HG03039 (cell line): ENCODE results near the gene PGAM2.

Source experiments
- ATAC-seq: cut with Tn5 transposase; IDR thresholded peaks from one replicate; pipeline ENCODE4 v1.9.1; 2021; ENCODE audit warnings: mild to moderate bottlenecking, moderate library complexity; ENCODE audit not compliant: unreplicated experiment

The PGAM2 gene

DNA sequence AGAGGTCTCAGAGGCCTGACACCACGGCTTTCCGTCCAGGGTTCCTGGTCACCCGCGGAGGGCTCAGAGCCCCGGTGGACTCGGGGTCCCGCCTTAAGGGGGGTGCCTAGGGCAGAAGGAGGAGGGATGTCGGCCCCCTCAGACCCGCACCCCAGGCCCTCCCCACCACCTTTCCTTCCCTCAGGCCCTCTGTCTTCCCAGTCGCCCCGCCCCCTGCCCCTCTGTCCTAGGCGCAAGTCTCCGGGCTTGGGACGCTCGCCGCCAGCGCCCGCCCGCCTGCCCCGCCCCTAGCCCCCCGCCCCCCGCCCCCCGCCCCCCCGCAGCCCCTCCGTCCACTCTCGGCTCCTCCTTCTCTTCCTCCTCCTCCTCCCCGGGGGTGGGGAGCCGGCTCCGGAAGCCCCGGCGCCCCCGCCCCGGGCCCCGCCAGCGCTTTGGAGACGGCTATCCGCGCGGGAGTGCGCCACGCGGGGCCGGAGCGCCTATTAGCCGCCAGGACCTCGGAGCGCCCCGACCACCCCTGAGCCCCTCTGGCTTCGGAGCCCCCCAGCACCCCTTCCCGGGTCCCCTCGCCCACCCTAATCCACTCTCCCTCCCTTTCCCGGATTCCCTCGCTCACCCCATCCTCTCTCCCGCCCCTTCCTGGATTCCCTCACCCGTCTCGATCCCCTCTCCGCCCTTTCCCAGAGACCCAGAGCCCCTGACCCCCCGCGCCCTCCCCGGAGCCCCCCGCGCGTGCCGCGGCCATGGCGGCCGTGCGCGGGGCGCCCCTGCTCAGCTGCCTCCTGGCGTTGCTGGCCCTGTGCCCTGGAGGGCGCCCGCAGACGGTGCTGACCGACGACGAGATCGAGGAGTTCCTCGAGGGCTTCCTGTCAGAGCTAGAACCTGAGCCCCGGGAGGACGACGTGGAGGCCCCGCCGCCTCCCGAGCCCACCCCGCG is 38.8 kb upstream of the PGAM2 start, which contains the start of gene AEBP1:
AEBP1 (plus strand) TSS at position 423 of the 937 bp plus-strand sequence; CDS start at position 744, 321 bp downstream.
- no peak for ATAC-seq

DNA sequence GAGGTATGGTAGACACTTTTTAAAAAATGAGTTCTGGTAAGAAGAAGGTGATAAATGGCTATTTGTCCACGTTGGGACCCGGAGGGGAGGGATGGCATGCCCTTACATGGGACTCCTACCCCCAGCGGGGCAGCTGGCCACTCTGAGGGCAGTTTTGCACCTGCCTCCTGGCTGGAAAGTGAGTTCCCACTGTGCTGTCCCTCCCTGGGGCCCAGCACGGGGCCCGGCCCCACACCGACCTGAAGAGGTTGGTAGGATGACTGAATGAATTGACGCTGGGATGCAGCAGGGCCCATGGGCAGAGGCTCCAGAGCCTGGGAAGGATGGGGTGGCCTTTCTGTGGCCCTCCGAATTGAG is 38.2 kb upstream of the PGAM2 start:
- ATAC-seq: no peak

DNA sequence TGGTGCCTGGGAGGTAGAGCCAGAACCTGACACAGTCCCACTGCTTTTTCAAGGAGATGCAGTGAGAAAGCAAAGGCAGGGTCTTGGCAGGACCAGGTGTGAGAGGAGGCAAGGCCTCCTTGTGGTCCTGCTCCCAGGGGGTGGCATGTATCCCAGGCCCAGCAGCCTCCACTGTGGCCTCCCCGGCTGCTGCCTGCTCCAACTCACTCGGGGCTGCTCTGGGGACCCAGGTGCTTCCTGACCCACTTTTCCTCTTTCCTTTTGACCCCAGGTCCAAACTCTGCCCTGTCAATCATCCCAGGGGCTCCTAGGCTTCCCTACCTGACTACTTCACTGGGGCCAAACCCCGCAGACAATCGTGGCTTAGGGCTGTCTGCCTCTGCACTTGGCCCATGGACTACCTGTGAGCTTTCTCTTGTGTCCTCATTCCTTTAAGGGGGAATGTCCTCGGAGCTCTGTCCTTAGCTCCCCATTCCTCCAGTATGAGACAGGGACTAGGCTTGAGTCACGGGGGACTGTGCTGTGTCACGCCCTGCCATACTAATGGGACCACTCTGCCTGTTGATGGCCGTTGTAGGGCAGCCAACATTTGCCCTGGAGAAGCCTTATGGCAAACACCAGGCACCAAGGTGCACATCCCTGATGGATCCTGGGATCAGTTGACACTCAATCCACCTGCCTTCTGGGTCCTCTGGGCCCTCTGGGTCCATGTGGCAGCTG is 37.6 kb upstream of the PGAM2 start:
- ATAC-seq: no peak

DNA sequence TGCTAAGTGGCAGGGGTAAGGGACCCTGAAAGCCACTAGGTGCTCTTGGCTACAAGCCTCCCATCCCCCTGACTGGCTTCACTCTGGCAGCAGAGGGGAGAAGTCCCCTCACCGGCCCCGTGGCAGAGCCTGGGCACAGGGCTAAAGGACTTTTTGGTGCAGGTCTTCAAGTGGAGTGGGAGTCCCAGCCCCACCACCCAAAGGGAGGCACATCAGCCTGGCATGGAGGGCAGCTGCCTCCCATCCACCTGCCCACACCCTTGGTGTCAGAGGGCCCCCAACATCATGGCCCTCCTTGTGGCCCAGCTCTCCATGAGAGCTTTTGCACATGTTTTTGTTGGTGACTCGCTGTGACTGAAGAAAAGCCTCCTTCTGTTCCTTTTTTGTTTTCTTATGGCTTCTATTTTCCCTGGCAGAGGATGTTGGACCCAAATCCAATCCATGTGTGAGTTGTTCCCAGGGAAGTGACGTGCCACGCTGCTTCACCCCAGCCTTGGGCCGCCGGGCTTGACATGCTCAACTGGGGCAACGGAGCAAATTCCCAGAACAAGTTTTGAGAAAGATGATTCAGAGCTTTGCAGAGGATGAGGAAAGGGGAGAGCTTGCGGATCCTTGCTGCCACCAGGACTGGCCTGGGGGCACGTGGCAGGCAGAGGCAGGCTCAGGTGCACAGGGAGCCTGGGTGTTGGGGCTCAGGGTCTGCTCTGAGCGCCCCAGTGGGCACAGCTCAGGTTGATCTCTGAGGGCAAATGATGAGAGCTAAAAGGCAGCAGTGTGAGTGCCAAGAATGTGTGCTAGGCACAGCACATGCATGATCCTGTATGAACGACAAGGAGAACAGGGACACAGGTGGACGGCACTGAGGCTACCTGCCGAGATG is 36.8 kb upstream of the PGAM2 start:
- no peak for ATAC-seq

DNA sequence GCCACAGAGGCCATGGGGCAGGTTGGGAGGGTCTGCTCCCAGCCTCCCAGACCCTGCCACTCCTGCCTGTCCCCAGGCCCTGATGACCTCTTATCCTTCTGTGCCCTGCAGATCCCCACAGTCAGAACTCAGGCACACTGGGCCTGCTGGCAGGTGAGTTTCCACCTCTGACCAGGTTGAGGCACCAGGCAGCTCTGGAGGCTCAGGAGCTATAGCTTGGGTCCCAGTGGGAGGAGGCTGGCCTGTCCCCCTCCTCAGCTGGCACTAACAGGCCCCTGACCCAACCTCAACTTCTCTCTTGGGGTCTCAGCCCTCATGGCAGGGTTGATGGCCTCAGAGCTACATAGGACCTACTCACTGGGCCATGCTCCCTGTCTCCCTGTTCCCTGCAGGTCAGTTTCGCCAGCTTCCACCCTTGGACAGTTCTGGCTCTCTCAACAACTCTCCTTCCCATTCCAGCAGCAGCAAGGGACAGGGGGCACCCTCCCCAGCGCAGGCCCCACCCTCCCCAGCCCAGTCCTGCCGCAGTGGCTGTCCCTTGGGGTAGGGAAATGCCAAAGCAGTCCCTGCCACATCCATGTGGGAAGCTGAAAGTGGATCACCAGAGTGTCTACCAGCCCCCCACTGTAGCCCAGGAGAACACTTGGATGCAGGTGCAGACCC is 36.1 kb upstream of the PGAM2 start:
- no peak for ATAC-seq

DNA sequence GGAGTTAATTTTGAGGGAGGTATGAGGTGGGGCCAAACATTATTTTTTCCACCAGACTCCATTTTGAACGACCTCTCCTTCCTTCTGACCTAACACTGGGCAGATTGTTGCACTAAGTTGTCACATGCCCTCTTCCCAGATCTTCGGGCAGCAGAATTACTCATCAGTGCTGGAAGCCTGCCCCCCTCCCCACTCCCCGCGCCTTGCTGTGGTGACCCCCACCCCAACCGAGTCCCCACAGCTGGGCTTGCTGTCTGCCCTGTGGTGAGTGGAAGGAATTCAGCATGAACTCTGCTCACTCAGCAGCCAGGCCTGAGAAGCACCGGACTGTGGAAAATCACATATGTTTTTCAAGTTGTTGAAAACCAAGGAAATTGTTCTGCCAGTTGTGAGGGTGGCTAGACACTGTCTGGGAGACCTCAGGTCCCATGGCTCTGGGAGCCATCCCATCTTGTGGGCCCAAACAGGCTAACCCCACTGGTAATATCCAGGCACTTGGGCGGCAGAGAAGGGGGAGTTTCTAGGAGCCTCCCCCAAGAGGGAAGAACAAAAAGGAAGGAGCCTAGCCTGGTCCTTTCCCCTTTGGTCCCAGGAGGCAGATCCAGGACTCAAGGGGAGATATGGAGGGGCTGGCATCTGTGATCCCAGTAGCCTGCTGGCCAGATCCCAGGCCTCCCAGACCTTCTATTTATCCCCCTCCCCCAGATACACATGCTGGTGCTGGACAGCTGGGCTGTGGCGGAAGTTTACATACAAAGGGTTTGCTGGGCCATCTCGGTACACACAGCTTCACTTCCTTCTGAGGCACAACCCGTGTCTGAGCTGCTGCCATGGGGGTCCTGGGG is 35.3 kb upstream of the PGAM2 start:
- no peak for ATAC-seq

DNA sequence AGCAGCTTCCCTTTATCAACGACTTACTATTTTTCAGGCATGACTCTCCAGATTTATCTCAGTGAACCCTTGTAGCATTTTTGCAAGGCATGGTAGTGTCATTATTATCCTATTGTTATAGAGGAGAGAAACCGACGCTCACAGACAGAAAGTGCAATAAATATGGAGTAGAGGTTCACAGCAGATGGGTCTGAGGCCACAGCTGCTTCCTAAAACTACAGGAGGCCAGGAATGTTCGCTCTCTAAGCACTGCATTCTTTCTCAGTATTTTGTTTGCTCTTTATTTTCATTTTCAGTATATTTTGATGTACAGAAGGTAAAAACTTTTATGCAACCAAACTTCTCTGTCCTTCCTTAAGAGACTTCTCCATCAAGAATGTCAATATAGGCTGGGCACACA is 34.3 kb upstream of the PGAM2 start:
- ATAC-seq: no peak

DNA sequence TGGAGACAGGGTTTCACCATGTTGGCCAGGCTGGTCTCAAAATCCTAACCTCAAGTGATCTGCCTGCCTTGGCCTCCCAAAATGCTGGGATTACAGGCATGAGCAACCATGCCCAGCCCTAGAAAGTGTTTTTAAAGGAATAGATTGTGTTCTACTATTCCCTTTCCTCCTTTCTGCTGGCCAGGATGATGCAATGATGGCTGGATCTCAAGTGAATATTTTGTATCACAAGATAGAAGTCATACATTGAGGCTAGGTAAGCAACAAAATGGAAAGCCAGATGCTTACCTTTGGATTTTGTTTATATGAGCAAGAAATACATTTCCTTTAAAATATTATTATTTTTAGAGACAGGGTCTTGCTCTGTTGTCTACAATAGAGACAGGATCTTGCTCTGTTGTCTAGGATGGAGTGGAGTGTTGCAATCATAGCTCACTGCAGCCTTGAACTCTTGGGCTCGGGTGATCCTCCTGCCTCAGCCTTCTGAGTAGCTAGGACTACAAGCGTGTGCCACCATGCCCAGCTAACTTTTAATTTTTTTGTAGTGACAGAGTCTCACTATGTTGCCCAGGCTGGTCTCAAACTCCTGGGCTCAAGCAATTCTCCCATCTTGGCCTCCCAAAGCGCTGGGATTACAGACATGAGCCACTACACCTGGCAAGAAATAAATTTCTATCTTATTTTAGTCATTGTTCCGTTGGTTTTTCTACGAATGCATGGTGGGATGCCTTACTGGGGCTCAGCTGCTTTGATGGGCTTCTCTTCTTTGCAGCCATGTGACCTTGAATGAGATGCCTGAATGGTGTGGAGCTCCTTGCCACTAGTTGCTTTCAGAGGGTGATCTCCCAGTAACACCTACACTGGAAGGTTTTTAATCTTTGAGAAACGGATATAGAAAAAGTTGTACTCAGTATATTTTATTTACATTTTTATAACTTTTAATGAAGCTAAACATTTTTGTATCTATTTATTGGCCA is 33.0 kb upstream of the PGAM2 start:
- no peak for ATAC-seq

DNA sequence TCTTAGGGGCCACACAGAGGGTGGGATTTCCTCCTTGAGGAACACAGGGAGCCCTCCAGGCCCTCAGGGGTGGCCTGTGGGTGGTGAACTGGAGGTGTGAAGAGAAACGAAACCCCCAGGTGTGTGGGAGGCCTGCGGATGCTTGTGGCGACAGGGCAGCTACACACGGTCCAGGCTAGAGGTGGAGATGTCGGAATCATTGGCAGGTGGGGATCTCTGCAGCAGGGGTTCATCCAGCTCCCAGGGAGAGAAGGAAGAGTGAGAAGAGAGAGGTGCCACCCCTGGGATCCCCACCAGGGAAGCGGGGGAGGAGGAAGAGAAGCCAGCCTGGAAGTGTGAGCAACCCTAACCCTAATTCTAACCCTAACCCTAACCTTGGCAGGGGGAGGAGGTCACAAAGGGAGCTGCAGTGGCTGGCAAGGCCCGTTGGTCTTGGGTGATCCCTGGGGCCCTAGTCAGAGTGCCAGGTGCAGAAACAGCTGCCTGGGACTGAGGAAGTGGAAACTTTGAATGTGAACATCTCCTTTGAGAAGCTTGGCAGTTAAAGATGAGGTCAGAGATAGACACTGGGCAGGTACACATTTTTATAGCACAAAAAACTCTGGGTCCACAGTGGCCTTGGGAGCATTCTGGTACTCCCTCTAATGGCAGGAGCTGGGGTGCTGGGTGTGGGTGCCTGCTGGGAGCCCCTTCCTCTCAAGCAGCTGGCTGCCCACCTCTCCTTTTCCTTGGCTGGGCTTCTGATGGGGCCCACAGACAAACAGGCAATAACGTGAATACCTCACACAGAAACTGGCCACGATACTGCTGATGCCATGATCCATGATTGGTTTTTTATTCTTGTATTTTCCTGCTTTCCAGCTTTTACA is 31.9 kb upstream of the PGAM2 start:
- ATAC-seq: no peak

DNA sequence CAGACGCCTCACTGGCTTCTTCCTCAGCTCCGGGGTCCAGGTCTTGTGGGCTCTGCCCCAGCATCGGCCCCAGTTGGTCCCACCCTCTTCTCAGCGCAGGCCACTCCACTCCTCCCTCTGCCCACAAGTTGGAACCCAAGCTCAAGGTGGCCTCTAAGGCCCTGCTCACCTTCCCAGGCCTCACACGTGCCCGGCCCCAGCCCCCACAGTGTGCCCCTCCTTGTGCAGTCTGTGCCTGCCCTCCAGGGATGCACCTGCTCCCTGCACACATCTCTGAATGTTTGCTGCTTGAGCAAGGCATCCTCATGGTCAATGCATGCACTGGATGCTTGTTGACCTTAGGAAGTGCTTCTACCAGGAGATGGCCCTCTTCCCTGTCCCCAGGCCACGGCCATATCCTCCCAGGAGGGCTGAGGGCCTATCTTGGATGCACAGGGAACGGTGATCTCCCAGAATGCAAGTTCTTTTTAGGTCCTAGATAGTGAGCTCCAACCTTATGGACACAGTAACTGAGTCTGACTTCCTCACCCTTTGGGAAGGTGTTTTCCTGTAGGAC is 31.0 kb upstream of the PGAM2 start:
- no peak for ATAC-seq

DNA sequence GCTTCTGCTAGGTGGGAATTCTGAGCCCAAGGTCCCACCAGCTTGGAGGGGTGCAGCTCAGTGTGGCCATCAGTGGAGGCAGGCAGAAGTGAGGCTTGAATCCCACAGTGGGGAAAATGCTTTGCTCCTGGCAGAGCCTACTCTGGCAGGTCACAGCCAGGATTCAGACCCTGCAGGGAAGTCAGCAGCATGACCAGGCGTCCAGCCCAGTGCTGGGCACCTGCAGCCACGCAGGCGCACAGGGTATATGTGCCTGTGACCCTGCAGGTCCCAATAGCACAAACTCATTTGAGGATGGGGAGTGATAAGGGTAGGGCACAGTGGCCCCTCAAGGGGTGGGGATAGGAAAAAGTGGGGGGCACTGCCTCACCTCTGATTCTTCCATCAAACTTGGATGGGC is 30.4 kb upstream of the PGAM2 start:
- no peak for ATAC-seq

DNA sequence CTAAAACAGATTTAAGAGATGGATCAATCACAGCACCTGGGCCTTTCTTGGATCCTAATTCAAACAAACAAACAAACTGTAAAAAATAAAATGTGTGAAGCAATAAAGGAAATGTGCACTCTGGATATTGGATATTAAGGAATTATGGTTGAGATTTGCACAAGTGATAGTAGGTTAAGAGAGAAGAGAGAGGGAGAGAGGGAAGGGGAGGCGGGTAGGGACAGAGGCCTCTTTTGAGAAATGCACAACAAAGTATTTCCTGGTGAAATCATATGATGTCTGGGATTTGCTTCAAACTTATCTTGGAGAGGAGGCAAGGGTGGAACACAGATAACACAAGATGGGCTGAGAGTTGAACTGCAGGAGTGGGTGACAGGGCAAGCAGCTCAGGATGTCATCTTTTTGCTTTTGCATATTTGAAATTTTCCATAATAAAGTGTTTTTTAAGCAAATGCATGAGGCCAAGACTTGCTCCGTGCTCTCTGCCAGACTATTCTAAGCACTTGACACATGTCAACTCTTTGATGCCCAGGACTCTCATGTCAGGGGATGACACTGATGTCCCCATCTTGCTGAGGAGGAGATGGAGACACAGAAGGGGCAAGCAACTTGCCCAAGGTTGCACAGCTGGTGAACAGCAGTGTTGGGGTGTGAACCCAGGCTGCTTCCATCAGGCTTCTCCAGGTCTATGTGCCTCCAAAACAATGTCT is 29.7 kb upstream of the PGAM2 start:
- ATAC-seq: no peak

DNA sequence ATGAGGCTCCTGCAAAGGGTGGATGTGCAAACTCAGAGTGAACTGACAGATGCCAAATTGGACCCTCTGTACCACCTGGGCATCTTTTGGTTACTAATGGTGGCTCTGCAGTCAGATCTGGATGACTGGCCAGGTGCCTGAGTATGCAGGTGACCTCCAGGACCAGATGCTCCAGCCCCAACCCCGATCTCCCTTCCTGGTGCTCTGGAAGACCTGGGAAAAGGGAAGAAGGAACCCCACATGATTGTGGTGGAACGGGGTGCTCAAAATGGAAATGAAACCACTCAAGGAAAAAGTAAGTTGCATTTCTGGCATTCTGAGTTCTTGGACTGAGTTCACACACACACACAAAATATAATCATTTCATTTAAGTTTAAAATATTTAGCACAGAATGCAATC is 29.0 kb upstream of the PGAM2 start:
- ATAC-seq: no peak

DNA sequence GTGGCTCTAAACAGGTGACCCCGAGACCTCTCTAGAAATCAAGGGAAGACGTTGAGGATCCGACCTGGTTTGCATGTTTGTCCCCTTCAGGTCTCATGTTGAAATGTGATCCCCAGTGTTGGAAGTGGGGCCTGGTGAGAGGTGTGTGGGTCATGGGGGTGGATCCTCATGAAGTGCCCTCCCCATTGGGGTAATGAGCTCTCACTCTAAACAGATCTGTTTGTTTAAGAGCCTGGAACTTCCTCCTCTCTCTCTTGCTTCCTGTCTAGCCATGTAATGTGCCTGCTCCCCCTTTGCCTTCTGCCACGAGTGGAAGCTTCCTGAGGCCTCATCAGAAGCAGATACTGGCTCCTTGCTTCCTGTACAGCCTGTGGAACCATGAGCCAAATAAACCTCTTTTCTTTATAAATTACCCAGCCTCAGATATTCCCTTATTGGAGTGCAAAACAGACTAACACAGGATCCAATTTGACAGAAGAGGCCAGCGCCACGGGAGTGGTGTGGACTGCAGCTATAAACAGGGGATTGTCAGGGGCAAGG is 27.8 kb upstream of the PGAM2 start:
- no peak for ATAC-seq

DNA sequence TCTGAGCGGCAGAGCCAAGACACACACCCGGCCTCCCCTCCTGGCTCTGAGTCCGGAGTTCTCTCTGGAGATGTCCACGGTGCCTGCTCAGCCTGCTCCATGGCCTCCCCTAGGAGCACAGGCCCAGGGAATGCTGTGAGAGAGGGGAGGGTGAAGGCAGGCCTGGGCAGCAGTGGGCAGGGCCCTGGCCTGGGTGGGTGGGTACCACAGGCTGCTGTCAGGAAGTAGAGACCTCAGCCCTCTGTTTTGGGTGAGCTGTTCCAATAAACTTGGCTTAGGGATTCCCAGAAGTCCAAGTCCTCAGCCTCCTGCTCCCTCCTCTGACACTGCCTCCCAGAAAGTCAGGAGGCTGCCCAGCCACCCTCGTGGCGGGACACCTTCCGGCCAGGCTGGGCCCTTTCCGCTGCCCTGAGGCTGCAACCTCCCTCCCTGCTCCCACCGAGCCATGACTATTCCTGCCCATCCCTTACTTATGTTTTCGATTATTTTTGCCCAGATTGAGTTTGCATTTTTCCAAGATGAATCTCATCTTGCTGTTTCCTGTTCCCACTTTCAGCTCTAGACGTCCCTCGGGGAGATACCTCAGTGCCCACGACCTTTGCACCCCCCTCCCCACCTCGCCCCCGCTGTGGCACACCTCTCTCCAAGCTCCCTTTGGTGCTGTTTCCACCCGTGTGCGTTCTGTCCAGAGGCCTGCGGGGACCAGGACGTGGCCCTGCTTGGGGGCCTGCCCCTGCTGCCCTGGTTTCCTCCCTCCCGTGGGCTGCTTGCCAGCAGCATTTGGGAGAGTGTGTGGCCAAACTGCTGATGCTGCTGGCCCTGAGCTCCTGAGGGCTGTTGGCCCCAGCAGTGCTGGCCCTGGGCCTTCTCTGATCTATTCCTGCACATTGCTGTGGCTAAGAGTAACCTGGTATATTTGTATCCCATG is 22.8 kb upstream of the PGAM2 start:
- ATAC-seq: no peak
